ENCODE results near the gene MDM2. TPM values are rescaled to one million over a fixed set of nuclear protein-coding genes. Genes with fewer than 3 reads are reported as not detected.
"Not testable (repeated sequence)": the region's sequence is repeated elsewhere in the genome, so short reads cannot be mapped to it uniquely, and the experiment has no call there.

MDM2 gene
- total RNA-seq, 1 experiment from 2014 or later = 97.1 TPM

GRCh38 chr12:68803948-68804656 lies 3.9 kb upstream of the MDM2 start:
- intact Hi-C loops (cut with micrococcal nuclease; ENCODE audit: unreplicated experiment) = no loop called here
- H3K27me3 Mint-ChIP-seq (ENCODE audit: unreplicated experiment) = no peaks in the 10 kb centered on the region
- H3K9me3 Mint-ChIP-seq (ENCODE audit: low read depth, unreplicated experiment) = no peaks in the 10 kb centered on the region
- H3K36me3 Mint-ChIP-seq (ENCODE audit: insufficient read depth, unreplicated experiment) = peaks cover 25% of the 10 kb centered on the region
- no peak for DNase-seq
- CTCF ChIA-PET = no interaction called here
- H3K27ac Mint-ChIP-seq (ENCODE audit: unreplicated experiment) = no peak overlapping the region
- peaks cover 18% of the 10 kb centered on the region for H3K4me1 Mint-ChIP-seq (ENCODE audit: low read depth, unreplicated experiment)
- TF ChIP-seq CTCF (IDR thresholded peaks at IDR 0.05; ENCODE audit: unreplicated experiment) = no peak
- H3K4me3 Mint-ChIP-seq (ENCODE audit: low read depth, unreplicated experiment) = no peak overlapping the region
- no TSS peak for BruUV-seq (replicated peaks)

GRCh38 chr12:68804657-68805591 lies 3.1 kb upstream of the MDM2 start:
- no TSS peak for BruUV-seq (replicated peaks)
- no peak for TF ChIP-seq CTCF (IDR thresholded peaks at IDR 0.05; ENCODE audit: unreplicated experiment)
- Mint-ChIP-seq H3K27ac (ENCODE audit: unreplicated experiment) (no peak overlapping the region), H3K9me3 (ENCODE audit: low read depth, unreplicated experiment) (no peaks in the 10 kb centered on the region), H3K4me3 (ENCODE audit: low read depth, unreplicated experiment) (no peak overlapping the region), H3K27me3 (ENCODE audit: unreplicated experiment) (no peaks in the 10 kb centered on the region), H3K36me3 (ENCODE audit: insufficient read depth, unreplicated experiment) (peaks cover 29% of the 10 kb centered on the region), H3K4me1 (ENCODE audit: low read depth, unreplicated experiment) (peaks cover 14% of the 10 kb centered on the region)
- intact Hi-C loops (cut with micrococcal nuclease; ENCODE audit: unreplicated experiment) = loop anchor here (5.0 kb wide), 1 partner anchor 58 kb away; the partner anchor contains the start of gene SLC35E3
- CTCF ChIA-PET = no interaction called here
- DNase-seq = no peak

GRCh38 chr12:68805592-68806120 lies 2.3 kb upstream of the MDM2 start:
- peaks cover 6% of the 10 kb centered on the region for H3K4me1 Mint-ChIP-seq (ENCODE audit: low read depth, unreplicated experiment)
- no peak for TF ChIP-seq CTCF (IDR thresholded peaks at IDR 0.05; ENCODE audit: unreplicated experiment)
- CTCF ChIA-PET = no interaction called here
- intact Hi-C loops (cut with micrococcal nuclease; ENCODE audit: unreplicated experiment) = loop anchor here (5.0 kb wide), 1 partner anchor 58 kb away; the partner anchor contains the start of gene SLC35E3
- no peak overlapping the region for H3K27ac Mint-ChIP-seq (ENCODE audit: unreplicated experiment)
- H3K9me3 Mint-ChIP-seq (ENCODE audit: low read depth, unreplicated experiment) = no peaks in the 10 kb centered on the region
- H3K36me3 Mint-ChIP-seq (ENCODE audit: insufficient read depth, unreplicated experiment) = peaks cover 31% of the 10 kb centered on the region
- H3K4me3 Mint-ChIP-seq (ENCODE audit: low read depth, unreplicated experiment) = no peak overlapping the region
- no peaks in the 10 kb centered on the region for H3K27me3 Mint-ChIP-seq (ENCODE audit: unreplicated experiment)
- DNase-seq = no peak
- no TSS peak for BruUV-seq (replicated peaks)

GRCh38 chr12:68806488-68807237 lies 1.3 kb upstream of the MDM2 start:
- BruUV-seq (replicated peaks) = no TSS peak
- Mint-ChIP-seq H3K4me1 (ENCODE audit: low read depth, unreplicated experiment) (no peaks in the 10 kb centered on the region), H3K9me3 (ENCODE audit: low read depth, unreplicated experiment) (no peaks in the 10 kb centered on the region), H3K36me3 (ENCODE audit: insufficient read depth, unreplicated experiment) (peaks cover 36% of the 10 kb centered on the region), H3K27me3 (ENCODE audit: unreplicated experiment) (no peaks in the 10 kb centered on the region), H3K4me3 (ENCODE audit: low read depth, unreplicated experiment) (no peak overlapping the region), H3K27ac (ENCODE audit: unreplicated experiment) (no peak overlapping the region)
- CTCF ChIA-PET = interaction anchor here (0.9 to 1.7 kb wide), 3 partner anchors 11 to 19 kb away, joined by 3 to 6 read pairs (median 5); no protein-coding TSS in a partner anchor
- intact Hi-C loops (cut with micrococcal nuclease; ENCODE audit: unreplicated experiment) = loop anchor here (5.0 kb wide), 1 partner anchor 59 kb away; the partner anchor contains the start of gene SLC35E3
- no peak for TF ChIP-seq CTCF (IDR thresholded peaks at IDR 0.05; ENCODE audit: unreplicated experiment)
- DNase-seq = no peak

GRCh38 chr12:68807274-68807575 lies 752 bp upstream of the MDM2 start:
- Mint-ChIP-seq H3K4me3 (ENCODE audit: low read depth, unreplicated experiment) (peak overlapping the region; percentile 97), H3K36me3 (ENCODE audit: insufficient read depth, unreplicated experiment) (peaks cover 38% of the 10 kb centered on the region), H3K27ac (ENCODE audit: unreplicated experiment) (peak overlapping the region; percentile 90)
- intact Hi-C loops (cut with micrococcal nuclease; ENCODE audit: unreplicated experiment) = loop anchor here (5.0 kb wide), 1 partner anchor 60 kb away; the partner anchor contains the start of gene SLC35E3
- not testable (repeated sequence) for H3K9me3 Mint-ChIP-seq (ENCODE audit: low read depth, unreplicated experiment); BruUV-seq (replicated peaks); DNase-seq; H3K27me3 Mint-ChIP-seq (ENCODE audit: unreplicated experiment); H3K4me1 Mint-ChIP-seq (ENCODE audit: low read depth, unreplicated experiment)
- CTCF ChIA-PET = interaction anchor here (0.9 to 2.1 kb wide), 5 partner anchors 11 to 61 kb away, joined by 3 to 10 read pairs (median 6); partner anchors contain the start of gene SLC35E3
